CD1c-positive myeloid dendritic cell (primary cell): Measurements from ENCODE around the gene CPNE6.

Experiments used
- DNase-seq: peaks from one replicate; pipeline ENCODE4 v3.0.0-alpha.2; 2016; ENCODE audit errors: extremely low spot score

Gene CPNE6

GRCh38 chr14:24054646-24055045 is 16.7 kb upstream of the CPNE6 start:
- no peak for DNase-seq

- no peak for DNase-seq
Observed at GRCh38 chr14:24055971-24056799, 15.2 kb upstream of the CPNE6 start.

GRCh38 chr14:24056800-24057184 is 14.6 kb upstream of the CPNE6 start:
- no peak for DNase-seq

GRCh38 chr14:24057271-24057670 is 14.1 kb upstream of the CPNE6 start:
- DNase-seq = no peak

GRCh38 chr14:24057867-24058259 is 13.5 kb upstream of the CPNE6 start:
- no peak for DNase-seq

GRCh38 chr14:24058260-24058950 is 13.0 kb upstream of the CPNE6 start:
- peak; percentile 71 for DNase-seq

GRCh38 chr14:24058951-24059475 is 12.3 kb upstream of the CPNE6 start:
- no peak for DNase-seq

- DNase-seq = no peak
Observed at GRCh38 chr14:24059841-24060388, 11.4 kb upstream of the CPNE6 start.

- no peak for DNase-seq
Observed at GRCh38 chr14:24060443-24060842, 10.9 kb upstream of the CPNE6 start.

- DNase-seq = no peak
Observed at GRCh38 chr14:24060984-24061913, 10.1 kb upstream of the CPNE6 start.

- DNase-seq = no peak
Observed at GRCh38 chr14:24062216-24062980, 9.0 kb upstream of the CPNE6 start.

- no peak for DNase-seq
Observed at GRCh38 chr14:24063263-24063836, 8.0 kb upstream of the CPNE6 start.

- DNase-seq = no peak
Observed at GRCh38 chr14:24064091-24064795, 7.1 kb upstream of the CPNE6 start.

- no peak for DNase-seq
Observed at GRCh38 chr14:24064856-24065255, 6.5 kb upstream of the CPNE6 start.

GRCh38 chr14:24065408-24065807 is 6.0 kb upstream of the CPNE6 start:
- no peak for DNase-seq

GRCh38 chr14:24066496-24067132 is 4.7 kb upstream of the CPNE6 start:
- no peak for DNase-seq

GRCh38 chr14:24067133-24068082 is 4.0 kb upstream of the CPNE6 start:
- DNase-seq = no peak

- DNase-seq = no peak
Observed at GRCh38 chr14:24068711-24069410, 2.5 kb upstream of the CPNE6 start.
